Activated T-helper 17 cell treated with anti-CD3 and anti-CD28 coated beads, Interleukin-2, amount 50 U/mL, for 72 hours (primary cell): ENCODE results near the gene RABGAP1L. TPM values are rescaled to one million over a fixed set of nuclear protein-coding genes. Genes with fewer than 3 reads are reported as not detected.
A peak's percentile ranks its signal among the peaks of the same experiment; 100 is the strongest.

Source experiments
- ATAC-seq: fragments of 150-1000 bp; cut with Tn5 transposase; replicated peaks from 2 replicates; pipeline ENCODE4 v1.10.0; 2021; ENCODE audit warnings: mild to moderate bottlenecking, moderate library complexity
- H3K27ac Mint-ChIP-seq: one replicate; pipeline ENCODE4 v1.8.0; 2022; ENCODE audit warnings: mixed read lengths
- H3K27me3 Mint-ChIP-seq: one replicate; pipeline ENCODE4 v1.8.0; 2022; ENCODE audit warnings: mixed read lengths
- H3K36me3 Mint-ChIP-seq: one replicate; pipeline ENCODE4 v1.8.0; 2022; ENCODE audit warnings: low read depth, mild to moderate bottlenecking, mixed read lengths
- H3K4me1 Mint-ChIP-seq: one replicate; pipeline ENCODE4 v1.8.0; 2022; ENCODE audit warnings: mixed read lengths
- H3K4me3 Mint-ChIP-seq: one replicate; pipeline ENCODE4 v1.8.0; 2022; ENCODE audit warnings: mild to moderate bottlenecking, mixed read lengths
- H3K9me3 Mint-ChIP-seq: one replicate; pipeline ENCODE4 v1.8.0; 2022; ENCODE audit warnings: mixed read lengths
- total RNA-seq, 2 donors: library from RNA; stranded (reverse); gene quantifications; one replicate each; pipeline ENCODE4 v1.2.3, GENCODE V29; 2022

Gene RABGAP1L
- total RNA-seq, 2 donors from 2014 or later, result 38.4 to 54.1 TPM

DNA sequence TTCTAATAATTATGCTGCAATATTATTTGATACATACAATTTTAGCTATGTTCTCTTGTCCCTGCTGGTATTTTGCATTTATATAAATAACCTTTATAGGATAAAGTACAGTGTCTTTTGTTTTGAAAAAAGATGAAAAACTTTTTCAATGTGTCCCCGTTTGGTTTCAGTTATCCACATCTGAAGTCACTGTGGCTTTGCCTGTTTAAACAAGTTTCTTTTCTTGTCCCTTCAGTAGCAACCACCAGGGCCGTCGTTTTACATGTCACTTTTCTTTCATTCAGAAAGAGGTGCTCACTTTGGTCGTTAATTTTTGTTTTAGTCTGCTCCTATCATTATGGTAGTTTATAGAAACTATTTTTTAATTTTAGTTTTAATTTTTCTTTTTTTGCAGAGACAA, 41.4 kb downstream of the RABGAP1L start:
- Mint-ChIP-seq H3K27ac (peak overlapping the region; percentile 36), H3K9me3 (peaks cover 8% of the 10 kb centered on the region), H3K36me3 (no peaks in the 10 kb centered on the region), H3K4me3 (no peak overlapping the region), H3K27me3 (no peaks in the 10 kb centered on the region), H3K4me1 (peaks cover 35% of the 10 kb centered on the region)
- no peak for ATAC-seq

DNA sequence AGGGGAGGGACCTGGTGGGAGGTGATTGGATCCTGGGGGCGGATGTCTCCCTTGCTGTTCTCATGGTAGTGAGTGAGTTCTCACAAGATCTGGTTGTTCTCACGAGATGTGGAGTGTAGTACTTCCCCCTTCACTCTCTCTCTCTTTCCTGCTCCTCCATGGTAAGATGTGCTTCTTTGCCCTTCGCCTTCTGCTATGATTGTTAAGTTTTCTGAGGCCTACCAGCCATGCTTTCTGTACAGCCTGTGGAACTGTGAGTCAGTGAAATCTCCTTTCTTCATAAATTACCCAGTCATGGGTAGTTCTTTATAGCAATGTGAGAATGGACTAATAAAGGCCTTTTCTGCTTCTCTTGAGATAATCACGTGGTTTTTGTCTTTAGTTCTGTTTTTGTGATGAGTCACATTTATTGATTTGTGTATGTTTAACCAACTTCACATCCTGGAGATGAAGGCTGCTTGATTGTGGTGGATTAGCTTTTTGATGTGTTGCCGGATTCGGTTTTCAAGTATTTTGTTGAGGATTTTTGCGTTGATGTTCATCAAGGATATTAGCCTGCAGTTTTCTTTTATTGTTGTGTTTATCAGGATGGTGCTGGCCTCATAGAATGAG, 45.5 kb downstream of the RABGAP1L start:
- ATAC-seq, result peak; percentile 69
- H3K36me3 Mint-ChIP-seq, result no peaks in the 10 kb centered on the region
- peak overlapping the region; percentile 95 for H3K27ac Mint-ChIP-seq
- peak overlapping the region; percentile 72 for H3K4me3 Mint-ChIP-seq
- H3K4me1 Mint-ChIP-seq, result peaks cover 57% of the 10 kb centered on the region
- H3K9me3 Mint-ChIP-seq, result peaks cover 8% of the 10 kb centered on the region
- no peaks in the 10 kb centered on the region for H3K27me3 Mint-ChIP-seq

- Mint-ChIP-seq H3K4me3 (peak overlapping the region; percentile 72), H3K27me3 (no peaks in the 10 kb centered on the region), H3K4me1 (peaks cover 53% of the 10 kb centered on the region), H3K36me3 (no peaks in the 10 kb centered on the region), H3K9me3 (peaks cover 8% of the 10 kb centered on the region), H3K27ac (peak overlapping the region; percentile 95)
- ATAC-seq, result peak; percentile 43
Measured at GRCh38 chr1:174206148-174206836, 47.0 kb downstream of the RABGAP1L start.

DNA sequence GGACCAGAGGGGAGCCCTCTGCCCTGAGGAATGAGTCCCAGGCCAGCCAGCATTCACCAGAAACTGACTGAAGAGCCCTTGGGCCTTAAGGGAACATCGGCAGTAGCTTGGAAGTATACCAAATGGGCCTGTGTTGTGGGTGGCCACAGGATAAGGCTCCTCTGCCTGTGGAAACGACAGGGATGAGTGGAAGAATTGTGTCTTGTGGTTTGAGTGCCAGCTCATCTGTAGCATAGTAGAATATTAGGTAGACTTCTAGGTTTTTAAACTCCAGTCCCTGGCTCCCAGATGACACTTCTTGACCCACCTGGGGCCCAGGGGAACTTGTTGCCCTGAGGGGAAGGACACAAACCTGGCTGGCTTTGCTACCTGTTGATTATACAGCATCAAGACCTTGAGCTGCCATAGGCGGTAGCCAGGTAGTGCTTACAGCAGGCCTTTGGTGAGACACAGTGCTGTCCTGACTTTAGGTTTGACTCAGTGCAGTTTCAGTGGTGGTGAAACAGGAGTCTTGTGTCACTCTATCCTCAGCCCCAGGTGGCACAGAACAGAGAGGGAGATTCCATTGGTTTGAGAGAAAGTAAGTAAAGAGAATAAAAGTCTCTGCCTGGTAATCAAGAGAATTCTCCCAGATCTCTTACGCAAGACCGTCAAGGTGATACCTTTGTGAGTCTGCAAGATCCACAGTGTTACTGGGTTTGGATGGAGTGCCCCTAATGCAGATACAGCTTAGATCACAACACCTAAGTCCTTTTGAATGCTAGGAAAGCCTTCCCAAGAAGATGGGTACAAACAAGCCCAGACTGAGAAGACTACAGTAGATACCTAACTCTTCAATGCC, 50.2 kb downstream of the RABGAP1L start:
- H3K9me3 Mint-ChIP-seq, result peaks cover 4% of the 10 kb centered on the region
- H3K27me3 Mint-ChIP-seq, result no peaks in the 10 kb centered on the region
- H3K36me3 Mint-ChIP-seq, result no peaks in the 10 kb centered on the region
- H3K4me1 Mint-ChIP-seq, result peaks cover 42% of the 10 kb centered on the region
- no peak overlapping the region for H3K4me3 Mint-ChIP-seq
- peak; percentile 88 for ATAC-seq
- H3K27ac Mint-ChIP-seq, result no peak overlapping the region

DNA sequence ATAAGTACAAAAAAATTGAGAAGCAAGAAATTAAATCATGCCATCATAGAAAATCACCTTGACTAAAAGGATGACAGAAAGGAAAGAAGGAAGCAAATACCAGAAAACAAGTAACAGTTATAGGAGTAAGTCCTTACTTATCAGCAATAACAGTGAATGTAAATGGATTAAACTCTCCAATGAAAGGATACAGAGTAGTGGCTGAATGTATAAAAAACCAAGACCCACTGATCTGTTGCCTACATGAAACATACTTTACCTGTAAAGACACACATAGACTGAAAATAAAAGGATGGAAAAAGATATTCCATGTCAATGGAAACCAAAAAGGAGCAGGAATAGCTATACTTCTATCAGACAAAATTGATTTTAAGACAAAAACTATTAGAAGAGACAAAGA, 52.2 kb downstream of the RABGAP1L start:
- no peaks in the 10 kb centered on the region for H3K36me3 Mint-ChIP-seq
- peaks cover 23% of the 10 kb centered on the region for H3K4me1 Mint-ChIP-seq
- H3K27me3 Mint-ChIP-seq, result no peaks in the 10 kb centered on the region
- H3K4me3 Mint-ChIP-seq, result no peak overlapping the region
- ATAC-seq, result no peak
- H3K9me3 Mint-ChIP-seq, result no peaks in the 10 kb centered on the region
- H3K27ac Mint-ChIP-seq, result no peak overlapping the region

- no peaks in the 10 kb centered on the region for H3K27me3 Mint-ChIP-seq
- H3K4me1 Mint-ChIP-seq, result no peaks in the 10 kb centered on the region
- H3K4me3 Mint-ChIP-seq, result no peak overlapping the region
- no peak for ATAC-seq
- H3K36me3 Mint-ChIP-seq, result peaks cover 7% of the 10 kb centered on the region
- no peak overlapping the region for H3K27ac Mint-ChIP-seq
- H3K9me3 Mint-ChIP-seq, result no peaks in the 10 kb centered on the region
Measured at GRCh38 chr1:174215766-174216165, 56.4 kb downstream of the RABGAP1L start.

DNA sequence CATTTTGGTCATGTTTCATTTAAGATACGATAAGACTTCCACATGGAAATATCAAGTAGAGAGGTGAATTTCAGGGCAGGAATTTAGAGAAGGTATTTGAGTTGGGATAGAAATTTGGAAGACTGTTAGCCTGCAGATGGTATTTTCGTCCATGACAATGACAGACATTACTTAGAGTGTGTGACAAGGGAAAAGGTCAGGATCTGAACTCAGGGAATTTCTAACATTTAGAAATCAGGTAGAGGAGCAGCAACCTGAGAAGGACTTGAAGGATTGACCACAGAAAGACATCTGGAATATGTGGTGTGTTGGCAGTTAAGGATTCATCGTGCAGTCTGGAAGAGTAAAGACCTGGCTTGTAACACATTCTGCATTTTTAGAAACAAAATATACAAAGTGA, 57.9 kb downstream of the RABGAP1L start:
- ATAC-seq, result no peak
- H3K4me3 Mint-ChIP-seq, result no peak overlapping the region
- H3K36me3 Mint-ChIP-seq, result peaks cover 22% of the 10 kb centered on the region
- H3K27ac Mint-ChIP-seq, result no peak overlapping the region
- H3K9me3 Mint-ChIP-seq, result no peaks in the 10 kb centered on the region
- no peaks in the 10 kb centered on the region for H3K27me3 Mint-ChIP-seq
- H3K4me1 Mint-ChIP-seq, result peaks cover 3% of the 10 kb centered on the region

DNA sequence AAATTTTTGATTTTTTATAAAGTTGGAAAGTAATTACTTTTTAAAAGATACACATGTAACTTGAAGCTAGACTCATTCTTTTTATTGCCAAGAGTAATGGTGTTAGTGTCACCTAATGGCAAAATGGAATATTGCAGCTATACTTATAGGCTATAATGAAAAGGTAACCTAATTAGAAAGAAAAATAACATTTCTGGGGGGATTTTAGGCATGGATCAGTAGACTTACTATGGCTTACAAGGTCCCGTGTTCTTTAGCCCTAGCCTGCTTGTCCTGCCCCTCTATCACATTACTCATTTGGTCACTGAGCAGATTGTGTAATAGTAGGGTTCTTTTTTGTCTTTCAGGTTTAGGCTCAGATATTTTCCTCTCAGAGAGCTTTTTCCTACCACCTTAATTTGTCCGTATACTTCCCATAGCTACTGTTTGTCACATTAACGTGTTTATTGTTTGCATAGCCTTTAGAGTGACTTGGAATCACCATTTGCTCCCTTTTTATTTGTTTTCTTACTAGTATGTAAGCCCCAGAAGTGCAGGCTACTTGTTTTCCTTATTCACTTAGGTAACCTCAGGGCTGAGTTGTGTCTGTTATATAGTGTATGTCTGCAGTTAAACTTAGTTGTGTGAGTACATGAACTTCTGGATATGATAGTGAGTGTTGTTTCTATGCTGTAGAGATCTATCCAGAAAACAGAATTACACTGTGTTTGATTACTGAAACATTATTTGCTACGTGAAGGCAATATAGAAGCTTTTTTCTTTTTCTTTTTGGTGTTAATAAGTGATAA, 58.7 kb downstream of the RABGAP1L start:
- no peak overlapping the region for H3K4me3 Mint-ChIP-seq
- H3K9me3 Mint-ChIP-seq, result no peaks in the 10 kb centered on the region
- no peaks in the 10 kb centered on the region for H3K27me3 Mint-ChIP-seq
- peaks cover 28% of the 10 kb centered on the region for H3K36me3 Mint-ChIP-seq
- no peak overlapping the region for H3K27ac Mint-ChIP-seq
- no peak for ATAC-seq
- peaks cover 6% of the 10 kb centered on the region for H3K4me1 Mint-ChIP-seq

DNA sequence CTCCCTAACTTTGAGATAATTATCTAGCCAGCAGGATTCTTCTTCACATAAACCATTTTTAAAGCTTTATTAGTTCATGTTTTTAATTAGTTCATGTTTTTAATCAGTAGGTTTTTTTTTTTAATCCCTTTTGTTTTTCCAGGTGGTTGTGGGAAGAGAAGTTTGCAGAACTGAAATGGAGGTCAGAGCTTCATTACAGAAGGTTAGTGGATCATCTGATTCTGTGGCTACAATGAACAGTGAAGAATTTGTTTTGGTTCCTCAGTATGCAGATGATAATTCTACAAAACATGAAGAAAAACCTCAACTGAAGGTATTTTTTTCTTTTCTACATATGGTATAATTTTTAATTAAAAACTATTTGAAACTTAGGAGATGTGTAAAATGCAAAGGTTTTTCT, 59.7 kb downstream of the RABGAP1L start:
- Mint-ChIP-seq H3K27me3 (no peaks in the 10 kb centered on the region), H3K36me3 (peaks cover 32% of the 10 kb centered on the region), H3K9me3 (no peaks in the 10 kb centered on the region), H3K27ac (no peak overlapping the region), H3K4me3 (no peak overlapping the region), H3K4me1 (peaks cover 6% of the 10 kb centered on the region)
- ATAC-seq, result no peak

DNA sequence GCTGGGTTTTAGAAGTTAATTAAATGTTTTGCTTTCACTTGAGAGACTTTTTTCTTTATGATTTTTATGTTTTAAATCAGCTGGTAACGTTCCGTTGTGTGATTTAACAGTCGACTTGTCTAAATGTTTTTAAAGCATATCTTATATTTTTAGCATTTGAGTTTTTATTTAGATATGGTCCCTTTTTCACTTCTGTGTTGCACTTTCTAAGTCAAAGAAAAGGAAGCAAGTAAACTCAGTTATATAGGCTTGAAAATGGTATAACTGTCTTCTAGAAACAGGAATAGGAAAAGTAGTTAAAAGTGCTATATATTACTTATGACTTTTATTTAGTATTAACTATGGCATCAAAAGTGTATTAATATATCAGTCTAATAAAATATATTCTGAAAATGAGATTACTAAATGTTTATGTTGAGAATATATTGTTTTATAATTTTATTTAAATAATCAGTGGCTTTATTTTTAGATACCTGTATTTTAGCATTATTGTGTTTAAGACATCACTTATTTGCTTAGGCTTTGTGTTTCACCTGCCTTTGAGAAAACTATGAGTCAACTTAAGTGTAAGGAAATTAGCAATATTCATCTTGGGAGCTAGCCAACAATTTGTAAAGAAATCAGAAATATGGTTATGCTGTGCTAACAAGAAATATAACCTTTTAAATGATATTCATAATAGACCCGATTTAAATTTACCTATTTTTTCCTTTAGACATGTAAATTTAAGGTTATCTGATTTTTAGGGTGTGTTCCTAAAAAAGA, 60.5 kb downstream of the RABGAP1L start:
- Mint-ChIP-seq H3K4me1 (peaks cover 6% of the 10 kb centered on the region), H3K4me3 (no peak overlapping the region), H3K9me3 (no peaks in the 10 kb centered on the region), H3K36me3 (peaks cover 41% of the 10 kb centered on the region), H3K27me3 (no peaks in the 10 kb centered on the region), H3K27ac (no peak overlapping the region)
- ATAC-seq, result no peak

- no peak overlapping the region for H3K4me3 Mint-ChIP-seq
- H3K4me1 Mint-ChIP-seq, result peaks cover 15% of the 10 kb centered on the region
- peak; percentile 4 for ATAC-seq
- H3K36me3 Mint-ChIP-seq, result peaks cover 55% of the 10 kb centered on the region
- H3K9me3 Mint-ChIP-seq, result no peaks in the 10 kb centered on the region
- H3K27ac Mint-ChIP-seq, result peak overlapping the region; percentile 43
- no peaks in the 10 kb centered on the region for H3K27me3 Mint-ChIP-seq
Measured at GRCh38 chr1:174221681-174222080, 62.4 kb downstream of the RABGAP1L start.

GRCh38 chr1:174222166-174222949, 63.0 kb downstream of the RABGAP1L start:
- Mint-ChIP-seq H3K27ac (peak overlapping the region; percentile 43), H3K27me3 (no peaks in the 10 kb centered on the region), H3K36me3 (peaks cover 56% of the 10 kb centered on the region), H3K9me3 (no peaks in the 10 kb centered on the region), H3K4me1 (peaks cover 15% of the 10 kb centered on the region), H3K4me3 (no peak overlapping the region)
- peak; percentile 98 for ATAC-seq

- no peak for ATAC-seq
- H3K27ac Mint-ChIP-seq, result no peak overlapping the region
- H3K9me3 Mint-ChIP-seq, result no peaks in the 10 kb centered on the region
- no peaks in the 10 kb centered on the region for H3K27me3 Mint-ChIP-seq
- peaks cover 15% of the 10 kb centered on the region for H3K4me1 Mint-ChIP-seq
- H3K4me3 Mint-ChIP-seq, result no peak overlapping the region
- H3K36me3 Mint-ChIP-seq, result peaks cover 76% of the 10 kb centered on the region
Measured at GRCh38 chr1:174224641-174225040, 65.3 kb downstream of the RABGAP1L start.
